Measurements from ENCODE around the gene CXorf51A. TPM values are rescaled to one million over a fixed set of nuclear protein-coding genes. Genes with fewer than 3 reads are reported as not detected.
"Not testable (repeated sequence)": the region's sequence is repeated elsewhere in the genome, so short reads cannot be mapped to it uniquely, and the experiment has no call there.

CXorf51A gene
- total RNA-seq (not detected), polyA plus RNA-seq (not detected)
- long read RNA-seq, donor 1, result 0 reads
- long read RNA-seq, donor 2, result 0 reads
- long read RNA-seq, donor 3, result 0 reads
- long read RNA-seq, donor 4, result 0 reads
- long read RNA-seq, donor 5, result 0 reads
- long read RNA-seq, donor 6, result 0 reads
- long read RNA-seq, donor 7, result 0 reads
- long read RNA-seq, donor 8, result 0 reads
- long read RNA-seq, donor 9, result 0 reads
- long read RNA-seq, donor 10, result 0 reads

GRCh38 chrX:146814644-146815043, at the start of gene CXorf51A:
CXorf51A (minus strand) TSS chrX:146814744; CDS start chrX:146814723, 21 bp downstream.
- intact Hi-C loops (cut with DNase I); H3K4me3 ChIP-seq; H3K9me3 ChIP-seq (replicated peaks in 1 of 3); H3K27me3 ChIP-seq; H3K27ac ChIP-seq; H3K4me1 ChIP-seq (replicated peaks in 1 of 2); H3K36me3 ChIP-seq (replicated peaks in 1 of 2); DNase-seq: not testable (repeated sequence)
- WGBS, 4 donors, result no CpG with 5 or more reads among the region's 3 CpGs

GRCh38 chrX:146863566-146863965, 49.0 kb upstream of the CXorf51A start:
- H3K4me1 ChIP-seq (replicated peaks in 1 of 2), result no peaks in the 10 kb centered on the region
- 0 to 40% (median 0%) methylated on average over 1 of the region's 1 CpG for WGBS, 4 donors
- H3K27me3 ChIP-seq, result no peaks in the 10 kb centered on the region
- H3K36me3 ChIP-seq (replicated peaks in 1 of 2), result no peaks in the 10 kb centered on the region
- intact Hi-C loops (cut with DNase I), result no loop called here
- no peak overlapping the region for H3K4me3 ChIP-seq
- no peak for DNase-seq
- TF ChIP-seq POLR2A (IDR thresholded peaks at IDR 0.05), result no peak
- TF ChIP-seq CTCF (IDR thresholded peaks at IDR 0.05), result no peak
- H3K9me3 ChIP-seq (replicated peaks in 1 of 3), result no peaks in the 10 kb centered on the region
- no peak overlapping the region for H3K27ac ChIP-seq

- no peak overlapping the region for H3K27ac ChIP-seq
- no peaks in the 10 kb centered on the region for H3K9me3 ChIP-seq (replicated peaks in 1 of 3)
- WGBS, 4 donors, result 45 to 58% (median 52%) methylated on average over 2 of the region's 2 CpGs
- no peaks in the 10 kb centered on the region for H3K36me3 ChIP-seq (replicated peaks in 1 of 2)
- no peaks in the 10 kb centered on the region for H3K4me1 ChIP-seq (replicated peaks in 1 of 2)
- intact Hi-C loops (cut with DNase I), result no loop called here
- DNase-seq, result no peak
- TF ChIP-seq POLR2A (IDR thresholded peaks at IDR 0.05) (no peak), CTCF (IDR thresholded peaks at IDR 0.05) (no peak)
- no peaks in the 10 kb centered on the region for H3K27me3 ChIP-seq
- no peak overlapping the region for H3K4me3 ChIP-seq
Measured at GRCh38 chrX:146854281-146854680, 39.7 kb upstream of the CXorf51A start.

- TF ChIP-seq POLR2A (IDR thresholded peaks at IDR 0.05) (no peak), CTCF (IDR thresholded peaks at IDR 0.05) (no peak)
- 78 to 92% (median 81%) methylated on average over 2 to 4 of the region's 4 CpGs for WGBS, 4 donors
- Histone ChIP-seq H3K4me1 (replicated peaks in 1 of 2) (no peaks in the 10 kb centered on the region), H3K4me3 (no peak overlapping the region), H3K27me3 (no peaks in the 10 kb centered on the region), H3K36me3 (replicated peaks in 1 of 2) (no peaks in the 10 kb centered on the region), H3K27ac (no peak overlapping the region), H3K9me3 (replicated peaks in 1 of 3) (no peaks in the 10 kb centered on the region)
- DNase-seq, result no peak
- intact Hi-C loops (cut with DNase I), result no loop called here
Measured at GRCh38 chrX:146831994-146832393, 17.4 kb upstream of the CXorf51A start.

- WGBS, 4 donors, result no CpG with 5 or more reads among the region's 3 CpGs
- H3K36me3 ChIP-seq (replicated peaks in 1 of 2); intact Hi-C loops (cut with DNase I); DNase-seq; H3K27me3 ChIP-seq; H3K27ac ChIP-seq; H3K4me3 ChIP-seq; H3K4me1 ChIP-seq (replicated peaks in 1 of 2); H3K9me3 ChIP-seq (replicated peaks in 1 of 3): not testable (repeated sequence)
Measured at GRCh38 chrX:146809471-146809870, 5.1 kb downstream of the CXorf51A start, which contains the start of gene CXorf51B. CXorf51B (plus strand) TSS chrX:146809771; CDS start chrX:146809792, 21 bp downstream.

Other genes starting within 250 kb of the CXorf51A start
- not detected for gene CXorf51B, start 5.0 kb downstream of the CXorf51A start, total RNA-seq
- not detected for gene CXorf51B, start 5.0 kb downstream of the CXorf51A start, polyA plus RNA-seq